HepG2 (cell line): ENCODE measurements around the gene L3MBTL1. TPM values are rescaled to one million over a fixed set of nuclear protein-coding genes. Genes with fewer than 3 reads are reported as not detected.
A peak's percentile ranks its signal among the peaks of the same experiment; 100 is the strongest.

ENCODE experiments used
- ATF3 ChIP-seq: sonication (generic); formaldehyde crosslinking; IDR thresholded peaks from 2 replicates; pipeline ENCODE4 v1.4.0; 2020; ENCODE audit warnings: missing genetic modification reagents
- CC2D1A ChIP-seq: sonication (generic); formaldehyde crosslinking; IDR thresholded peaks from 2 replicates; pipeline ENCODE4 v1.8.1; 2023; ENCODE audit warnings: mild to moderate bottlenecking, missing genetic modification reagents
- DMAP1 ChIP-seq: IDR thresholded peaks from 2 replicates; pipeline ENCODE4 v1.6.1; 2016
- KLF6 ChIP-seq: IDR thresholded peaks from 2 replicates; pipeline ENCODE4 v1.8.0; 2016; ENCODE audit warnings: missing biosample characterization, missing genetic modification reagents
- LBX2 ChIP-seq: sonication (generic); formaldehyde crosslinking; IDR thresholded peaks from 2 replicates; pipeline ENCODE4 v1.5.0; 2020; ENCODE audit warnings: missing genetic modification reagents, mild to moderate bottlenecking, borderline replicate concordance
- MTA3 ChIP-seq: sonication (generic); formaldehyde crosslinking; IDR thresholded peaks from 2 replicates; pipeline ENCODE4 v1.4.0; 2020; ENCODE audit warnings: missing genetic modification reagents
- SP2 ChIP-seq: sonication (generic); formaldehyde crosslinking; IDR thresholded peaks from 2 replicates; pipeline ENCODE4 v1.5.1; 2020; ENCODE audit warnings: mild to moderate bottlenecking, missing genetic modification reagents
- TAF1 ChIP-seq: sonication (generic); formaldehyde crosslinking; IDR thresholded peaks from 2 replicates; pipeline ENCODE4 v1.4.0; 2020; ENCODE audit warnings: missing genetic modification reagents
- ZNF230 ChIP-seq: sonication (generic); formaldehyde crosslinking; IDR thresholded peaks from 2 replicates; pipeline ENCODE4 v1.4.0; 2020; ENCODE audit warnings: mild to moderate bottlenecking, missing genetic modification reagents
- ZNF430 ChIP-seq: sonication (generic); formaldehyde crosslinking; IDR thresholded peaks from 2 replicates; pipeline ENCODE4 v1.9.0; 2021; ENCODE audit warnings: mild to moderate bottlenecking, missing genetic modification reagents
- ZNF709 ChIP-seq: sonication (generic); formaldehyde crosslinking; IDR thresholded peaks from 2 replicates; pipeline ENCODE4 v1.5.0; 2020; ENCODE audit warnings: mild to moderate bottlenecking, missing genetic modification reagents
- polyA plus RNA-seq, 8 experiments: library from polyadenylated mRNA; depleted of rRNA in 3 of 8; stranded (reverse) in 7 of 8; unstranded in 1 of 8; fragments of >200 nt; fragmentation: Illumina TruSeq in 4 of 8; extraction: Trizol in 4 of 8; gene quantifications; 2 replicates each; pipeline versions ENCODE4 v1.2.1 to v1.2.3, GENCODE V29; 2011 to 2016; ENCODE audit warnings: low read depth in 4 of 8, missing spikeins in 1 of 8, mixed read lengths in 1 of 8; ENCODE audit not compliant: insufficient read depth in 1 of 8
- total RNA-seq, 5 experiments: library from RNA; depleted of rRNA; stranded (reverse); fragments of >200 nt; fragmentation: Illumina TruSeq; extraction: Trizol; gene quantifications; 2 replicates each; pipeline ENCODE4 v1.2.3, GENCODE V29; 2016; ENCODE audit warnings: low read depth in 1 of 5
- TF ChIP-seq, protein P1 (sequence below): sonication (generic); formaldehyde crosslinking; IDR thresholded peaks from 2 replicates; pipeline ENCODE4 v1.5.1; 2020; ENCODE audit warnings: mild to moderate bottlenecking, missing genetic modification reagents, moderate library complexity
- TF ChIP-seq, protein P2 (sequence below): IDR thresholded peaks from 2 replicates; pipeline ENCODE4 v1.6.1; 2018; ENCODE audit warnings: missing genetic modification reagents, mild to moderate bottlenecking, missing compliant biosample characterization
- TF ChIP-seq, protein P3 (sequence below): sonication (generic); formaldehyde crosslinking; IDR thresholded peaks from 2 replicates; pipeline ENCODE4 v1.8.0; 2022; ENCODE audit warnings: low read depth, missing genetic modification reagents
- TF ChIP-seq, protein P4 (sequence below): sonication (generic); formaldehyde crosslinking; IDR thresholded peaks from 2 replicates; pipeline ENCODE4 v1.4.0; 2020; ENCODE audit warnings: missing genetic modification reagents
- TF ChIP-seq, protein P5 (sequence below): sonication (generic); formaldehyde crosslinking; IDR thresholded peaks from 2 replicates; pipeline ENCODE4 v1.4.0; 2020; ENCODE audit warnings: missing genetic modification reagents, borderline replicate concordance

Gene L3MBTL1
- total and polyA plus RNA-seq, 2 of the 13 experiments (the other 11 are each of a cell fraction or from before 2014, with no cell fraction given) = 9.0 to 17.8 TPM

GRCh38 chr20:43530321-43531090 is 23.0 kb downstream of the L3MBTL1 start (continued):
- TF ChIP-seq, protein P1, sequence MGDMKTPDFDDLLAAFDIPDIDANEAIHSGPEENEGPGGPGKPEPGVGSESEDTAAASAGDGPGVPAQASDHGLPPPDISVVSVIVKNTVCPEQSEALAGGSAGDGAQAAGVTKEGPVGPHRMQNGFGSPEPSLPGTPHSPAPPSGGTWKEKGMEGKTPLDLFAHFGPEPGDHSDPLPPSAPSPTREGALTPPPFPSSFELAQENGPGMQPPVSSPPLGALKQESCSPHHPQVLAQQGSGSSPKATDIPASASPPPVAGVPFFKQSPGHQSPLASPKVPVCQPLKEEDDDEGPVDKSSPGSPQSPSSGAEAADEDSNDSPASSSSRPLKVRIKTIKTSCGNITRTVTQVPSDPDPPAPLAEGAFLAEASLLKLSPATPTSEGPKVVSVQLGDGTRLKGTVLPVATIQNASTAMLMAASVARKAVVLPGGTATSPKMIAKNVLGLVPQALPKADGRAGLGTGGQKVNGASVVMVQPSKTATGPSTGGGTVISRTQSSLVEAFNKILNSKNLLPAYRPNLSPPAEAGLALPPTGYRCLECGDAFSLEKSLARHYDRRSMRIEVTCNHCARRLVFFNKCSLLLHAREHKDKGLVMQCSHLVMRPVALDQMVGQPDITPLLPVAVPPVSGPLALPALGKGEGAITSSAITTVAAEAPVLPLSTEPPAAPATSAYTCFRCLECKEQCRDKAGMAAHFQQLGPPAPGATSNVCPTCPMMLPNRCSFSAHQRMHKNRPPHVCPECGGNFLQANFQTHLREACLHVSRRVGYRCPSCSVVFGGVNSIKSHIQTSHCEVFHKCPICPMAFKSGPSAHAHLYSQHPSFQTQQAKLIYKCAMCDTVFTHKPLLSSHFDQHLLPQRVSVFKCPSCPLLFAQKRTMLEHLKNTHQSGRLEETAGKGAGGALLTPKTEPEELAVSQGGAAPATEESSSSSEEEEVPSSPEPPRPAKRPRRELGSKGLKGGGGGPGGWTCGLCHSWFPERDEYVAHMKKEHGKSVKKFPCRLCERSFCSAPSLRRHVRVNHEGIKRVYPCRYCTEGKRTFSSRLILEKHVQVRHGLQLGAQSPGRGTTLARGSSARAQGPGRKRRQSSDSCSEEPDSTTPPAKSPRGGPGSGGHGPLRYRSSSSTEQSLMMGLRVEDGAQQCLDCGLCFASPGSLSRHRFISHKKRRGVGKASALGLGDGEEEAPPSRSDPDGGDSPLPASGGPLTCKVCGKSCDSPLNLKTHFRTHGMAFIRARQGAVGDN (CRISPR knock-in tag) = peak; percentile 100
- TF ChIP-seq, protein P2, sequence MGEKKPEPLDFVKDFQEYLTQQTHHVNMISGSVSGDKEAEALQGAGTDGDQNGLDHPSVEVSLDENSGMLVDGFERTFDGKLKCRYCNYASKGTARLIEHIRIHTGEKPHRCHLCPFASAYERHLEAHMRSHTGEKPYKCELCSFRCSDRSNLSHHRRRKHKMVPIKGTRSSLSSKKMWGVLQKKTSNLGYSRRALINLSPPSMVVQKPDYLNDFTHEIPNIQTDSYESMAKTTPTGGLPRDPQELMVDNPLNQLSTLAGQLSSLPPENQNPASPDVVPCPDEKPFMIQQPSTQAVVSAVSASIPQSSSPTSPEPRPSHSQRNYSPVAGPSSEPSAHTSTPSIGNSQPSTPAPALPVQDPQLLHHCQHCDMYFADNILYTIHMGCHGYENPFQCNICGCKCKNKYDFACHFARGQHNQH (CRISPR knock-in tag) = peak; percentile 94
- TF ChIP-seq ZNF709 (CRISPR knock-in tag) (peak; percentile 88; the same call in 1 of the 2 replicates), TAF1 (CRISPR knock-in tag) (no peak), KLF6 (peak; percentile 87), ZNF230 (CRISPR knock-in tag) (peak; percentile 95), SP2 (CRISPR knock-in tag) (0 out of 2 replicates have a peak, but pooled peaks have one; percentile 42), CC2D1A (CRISPR knock-in tag) (peak; percentile 93; the same call in 1 of the 2 replicates), DMAP1 (CRISPR knock-in tag) (peak; percentile 87), ATF3 (CRISPR knock-in tag) (peak; percentile 92), ZNF430 (CRISPR knock-in tag) (peak; percentile 97), LBX2 (CRISPR knock-in tag) (peak; percentile 95; the same call in 1 of the 2 replicates), MTA3 (no peak)
- TF ChIP-seq, protein P3, sequence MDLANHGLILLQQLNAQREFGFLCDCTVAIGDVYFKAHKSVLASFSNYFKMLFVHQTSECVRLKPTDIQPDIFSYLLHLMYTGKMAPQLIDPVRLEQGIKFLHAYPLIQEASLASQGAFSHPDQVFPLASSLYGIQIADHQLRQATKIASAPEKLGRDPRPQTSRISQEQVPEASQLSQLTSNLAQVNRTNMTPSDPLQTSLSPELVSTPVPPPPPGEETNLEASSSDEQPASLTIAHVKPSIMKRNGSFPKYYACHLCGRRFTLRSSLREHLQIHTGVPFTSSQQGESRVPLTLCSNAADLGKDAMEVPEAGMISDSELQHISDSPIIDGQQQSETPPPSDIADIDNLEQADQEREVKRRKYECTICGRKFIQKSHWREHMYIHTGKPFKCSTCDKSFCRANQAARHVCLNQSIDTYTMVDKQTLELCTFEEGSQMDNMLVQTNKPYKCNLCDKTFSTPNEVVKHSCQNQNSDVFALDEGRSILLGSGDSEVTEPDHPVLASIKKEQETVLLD (CRISPR knock-in tag) = 0 out of 2 replicates have a peak, but pooled peaks have one; percentile 54
- TF ChIP-seq, protein P4, sequence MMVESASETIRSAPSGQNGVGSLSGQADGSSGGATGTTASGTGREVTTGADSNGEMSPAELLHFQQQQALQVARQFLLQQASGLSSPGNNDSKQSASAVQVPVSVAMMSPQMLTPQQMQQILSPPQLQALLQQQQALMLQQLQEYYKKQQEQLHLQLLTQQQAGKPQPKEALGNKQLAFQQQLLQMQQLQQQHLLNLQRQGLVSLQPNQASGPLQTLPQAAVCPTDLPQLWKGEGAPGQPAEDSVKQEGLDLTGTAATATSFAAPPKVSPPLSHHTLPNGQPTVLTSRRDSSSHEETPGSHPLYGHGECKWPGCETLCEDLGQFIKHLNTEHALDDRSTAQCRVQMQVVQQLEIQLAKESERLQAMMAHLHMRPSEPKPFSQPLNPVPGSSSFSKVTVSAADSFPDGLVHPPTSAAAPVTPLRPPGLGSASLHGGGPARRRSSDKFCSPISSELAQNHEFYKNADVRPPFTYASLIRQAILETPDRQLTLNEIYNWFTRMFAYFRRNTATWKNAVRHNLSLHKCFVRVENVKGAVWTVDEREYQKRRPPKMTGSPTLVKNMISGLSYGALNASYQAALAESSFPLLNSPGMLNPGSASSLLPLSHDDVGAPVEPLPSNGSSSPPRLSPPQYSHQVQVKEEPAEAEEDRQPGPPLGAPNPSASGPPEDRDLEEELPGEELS (CRISPR knock-in tag) = 0 out of 2 replicates have a peak, but pooled peaks have one; percentile 36
- TF ChIP-seq, protein P5, sequence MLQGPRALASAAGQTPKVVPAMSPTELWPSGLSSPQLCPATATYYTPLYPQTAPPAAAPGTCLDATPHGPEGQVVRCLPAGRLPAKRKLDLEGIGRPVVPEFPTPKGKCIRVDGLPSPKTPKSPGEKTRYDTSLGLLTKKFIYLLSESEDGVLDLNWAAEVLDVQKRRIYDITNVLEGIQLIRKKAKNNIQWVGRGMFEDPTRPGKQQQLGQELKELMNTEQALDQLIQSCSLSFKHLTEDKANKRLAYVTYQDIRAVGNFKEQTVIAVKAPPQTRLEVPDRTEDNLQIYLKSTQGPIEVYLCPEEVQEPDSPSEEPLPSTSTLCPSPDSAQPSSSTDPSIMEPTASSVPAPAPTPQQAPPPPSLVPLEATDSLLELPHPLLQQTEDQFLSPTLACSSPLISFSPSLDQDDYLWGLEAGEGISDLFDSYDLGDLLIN = no peak
